Measurements from ENCODE around the gene CD6.

DNA sequence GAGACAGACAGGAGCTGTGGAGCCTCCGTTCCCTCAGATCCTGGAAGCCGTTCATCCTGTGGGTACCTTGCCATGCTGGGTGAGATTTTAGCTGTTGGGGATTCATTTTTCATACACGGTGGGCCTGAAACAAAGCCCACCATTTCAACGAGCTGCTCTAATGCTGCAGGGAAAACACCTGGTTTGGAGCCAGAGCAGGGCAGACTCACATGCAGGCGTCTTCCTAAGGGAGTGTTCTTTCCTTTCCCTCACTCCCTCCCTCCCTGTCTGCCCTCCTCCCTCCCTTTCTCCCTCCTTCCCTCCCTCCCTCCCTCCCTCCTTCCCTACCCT, 52.5 kb downstream of the CD6 start:
- TF ChIP-seq ZBTB21 (tag by site-specific recombination; IDR thresholded peaks at IDR 0.05) (no peak), ZNF529 (tag by site-specific recombination; IDR thresholded peaks at IDR 0.05; ENCODE audit: insufficient replicate concordance) (no peak), CTCF (tag by site-specific recombination; IDR thresholded peaks at IDR 0.05) (no peak)

Measured in HEK293 (cell line).